Gastrocnemius medialis (tissue), 4 donors: ENCODE results near the gene KRT20.

ENCODE experiments used
- CTCF ChIP-seq, 5 experiments: fragments of 450-650 bp in 3 of 5; fragments of 200-600 bp in 2 of 5; sonication (generic) in 2 of 5; IDR thresholded peaks in 4 of 5; conservative IDR thresholded peaks in 1 of 5; 1 replicate in 4 of 5; 2 replicates in 1 of 5; pipeline ENCODE4 v1.5.1; 2016 to 2019; ENCODE audit warnings: antibody characterized with exemption in 5 of 5, mild to moderate bottlenecking in 3 of 5, moderate library complexity in 3 of 5
- POLR2A ChIP-seq, 2 donors: fragments of 450-650 bp; IDR thresholded peaks; one replicate each; pipeline ENCODE4 v1.6.1; 2017; ENCODE audit warnings: antibody characterized with exemption in 2 of 2, mild to moderate bottlenecking in 2 of 2, moderate library complexity in 2 of 2

- no peak for TF ChIP-seq CTCF (IDR thresholded peaks at IDR 0.05 in 4 of 5, conservative IDR thresholded peaks at IDR 0.05 in 1 of 5)
- no peak for TF ChIP-seq POLR2A (IDR thresholded peaks at IDR 0.05)
Measured at GRCh38 chr17:40915721-40916256, 30.7 kb upstream of the KRT20 start.
